Colonic mucosa (tissue), 4 donors: ENCODE measurements around the gene TOX4. TPM values are rescaled to one million over a fixed set of nuclear protein-coding genes. Genes with fewer than 3 reads are reported as not detected.

Source experiments
- DNase-seq: peaks from one replicate; pipeline ENCODE4 v3.0.0-alpha.2; 2020
- H3K27ac ChIP-seq: fragments of 200-600 bp; one replicate; pipeline ENCODE4 v1.8.0; 2021
- H3K27me3 ChIP-seq: fragments of 200-600 bp; one replicate; pipeline ENCODE4 v1.8.0; 2021
- H3K36me3 ChIP-seq: fragments of 200-600 bp; one replicate; pipeline ENCODE4 v1.8.0; 2021
- H3K4me1 ChIP-seq: fragments of 200-600 bp; one replicate; pipeline ENCODE4 v1.8.0; 2021; ENCODE audit warnings: mild to moderate bottlenecking
- H3K4me3 ChIP-seq: fragments of 200-600 bp; one replicate; pipeline ENCODE4 v1.8.0; 2021
- H3K9ac ChIP-seq, 2 donors: one replicate each; pipeline ENCODE4 v1.7.0; 2013; ENCODE audit warnings: control low read depth in 2 of 2, low read depth in 2 of 2, low read length in 2 of 2
- H3K9me3 ChIP-seq: fragments of 200-600 bp; one replicate; pipeline ENCODE4 v1.8.0; 2021
- intact Hi-C: fragments of 100-400 bp; cut with DNase I; formaldehyde crosslinking; loops from one replicate; pipeline ENCODE4 v1.14.1; 2022
- total RNA-seq, 2 donors: library from RNA; stranded (reverse); fragmentation: NEBNext Ultra II Directional in 1 of 2; extraction: Animal tissue kit (Norgen Biotek cat#: 25700) in 1 of 2; gene quantifications; one replicate each; pipeline ENCODE4 v1.2.1, GENCODE V29; 2021
- TF ChIP-seq, protein P1 (sequence below): fragments of 200-600 bp; IDR thresholded peaks from one replicate; pipeline ENCODE4 v1.8.0; 2022; ENCODE audit warnings: antibody characterized with exemption, mild to moderate bottlenecking
- donor health status: healthy.
- donor health status: DM: no; HTN: no; CAD: no.
- donor health status: DM: no; HTN: no; CAD: no.

TOX4 gene
- total RNA-seq, 2 donors from 2014 or later = 71.8 to 85.8 TPM

DNA sequence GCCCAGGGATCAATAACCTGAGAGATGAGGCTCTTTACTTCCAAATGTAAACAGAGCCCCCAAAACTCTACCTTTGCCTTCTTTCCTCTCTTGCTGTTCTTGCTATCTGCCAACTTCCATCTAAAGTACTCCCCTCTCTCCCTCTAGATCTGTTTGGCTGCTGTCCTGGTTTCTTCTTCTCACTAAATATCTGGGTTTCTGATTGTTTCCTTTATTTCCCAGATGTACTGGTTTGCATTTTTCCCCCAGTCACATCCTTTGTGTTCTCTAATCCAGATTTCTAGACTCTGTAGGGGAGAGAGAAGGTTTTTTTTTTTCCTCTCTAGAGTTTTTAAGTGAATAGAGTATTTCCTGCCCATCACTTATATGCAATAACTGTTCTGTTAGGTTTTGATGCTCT is 56.3 kb downstream of the TOX4 start:
- H3K27ac ChIP-seq = no peak overlapping the region
- H3K27me3 ChIP-seq = no peaks in the 10 kb centered on the region
- no peak for DNase-seq
- no peaks in the 10 kb centered on the region for H3K36me3 ChIP-seq
- intact Hi-C loops = no loop called here
- TF ChIP-seq, protein P1, sequence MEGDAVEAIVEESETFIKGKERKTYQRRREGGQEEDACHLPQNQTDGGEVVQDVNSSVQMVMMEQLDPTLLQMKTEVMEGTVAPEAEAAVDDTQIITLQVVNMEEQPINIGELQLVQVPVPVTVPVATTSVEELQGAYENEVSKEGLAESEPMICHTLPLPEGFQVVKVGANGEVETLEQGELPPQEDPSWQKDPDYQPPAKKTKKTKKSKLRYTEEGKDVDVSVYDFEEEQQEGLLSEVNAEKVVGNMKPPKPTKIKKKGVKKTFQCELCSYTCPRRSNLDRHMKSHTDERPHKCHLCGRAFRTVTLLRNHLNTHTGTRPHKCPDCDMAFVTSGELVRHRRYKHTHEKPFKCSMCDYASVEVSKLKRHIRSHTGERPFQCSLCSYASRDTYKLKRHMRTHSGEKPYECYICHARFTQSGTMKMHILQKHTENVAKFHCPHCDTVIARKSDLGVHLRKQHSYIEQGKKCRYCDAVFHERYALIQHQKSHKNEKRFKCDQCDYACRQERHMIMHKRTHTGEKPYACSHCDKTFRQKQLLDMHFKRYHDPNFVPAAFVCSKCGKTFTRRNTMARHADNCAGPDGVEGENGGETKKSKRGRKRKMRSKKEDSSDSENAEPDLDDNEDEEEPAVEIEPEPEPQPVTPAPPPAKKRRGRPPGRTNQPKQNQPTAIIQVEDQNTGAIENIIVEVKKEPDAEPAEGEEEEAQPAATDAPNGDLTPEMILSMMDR = no peak
- no peaks in the 10 kb centered on the region for H3K4me1 ChIP-seq
- H3K4me3 ChIP-seq = no peak overlapping the region
- H3K9me3 ChIP-seq = no peaks in the 10 kb centered on the region
- H3K9ac ChIP-seq = no peak overlapping the region

DNA sequence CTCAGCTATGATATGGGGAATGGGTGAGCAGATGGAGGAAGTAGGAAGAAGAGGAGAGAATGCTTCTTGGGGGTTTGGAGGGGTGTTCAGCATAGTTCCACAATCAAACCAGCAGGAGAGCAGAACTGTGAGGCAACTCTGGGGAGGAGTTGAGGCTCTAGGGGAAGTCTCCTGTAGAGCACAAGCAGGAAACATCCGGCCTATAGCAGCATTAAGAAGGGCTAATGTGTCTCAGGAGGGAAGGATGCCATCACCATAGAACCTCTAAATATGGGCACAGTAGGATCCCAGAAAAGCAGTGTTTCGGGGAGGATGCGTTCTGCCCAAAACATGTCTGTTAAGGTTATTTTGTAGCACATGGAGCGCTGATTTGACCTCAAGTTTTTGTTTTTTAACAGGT is 57.6 kb downstream of the TOX4 start:
- intact Hi-C loops = no loop called here
- Histone ChIP-seq H3K36me3 (no peaks in the 10 kb centered on the region), H3K9me3 (no peaks in the 10 kb centered on the region), H3K4me1 (no peaks in the 10 kb centered on the region), H3K4me3 (no peak overlapping the region), H3K27ac (no peak overlapping the region), H3K9ac (no peak overlapping the region), H3K27me3 (no peaks in the 10 kb centered on the region)
- no peak for DNase-seq
- TF ChIP-seq, protein P1 = no peak

DNA sequence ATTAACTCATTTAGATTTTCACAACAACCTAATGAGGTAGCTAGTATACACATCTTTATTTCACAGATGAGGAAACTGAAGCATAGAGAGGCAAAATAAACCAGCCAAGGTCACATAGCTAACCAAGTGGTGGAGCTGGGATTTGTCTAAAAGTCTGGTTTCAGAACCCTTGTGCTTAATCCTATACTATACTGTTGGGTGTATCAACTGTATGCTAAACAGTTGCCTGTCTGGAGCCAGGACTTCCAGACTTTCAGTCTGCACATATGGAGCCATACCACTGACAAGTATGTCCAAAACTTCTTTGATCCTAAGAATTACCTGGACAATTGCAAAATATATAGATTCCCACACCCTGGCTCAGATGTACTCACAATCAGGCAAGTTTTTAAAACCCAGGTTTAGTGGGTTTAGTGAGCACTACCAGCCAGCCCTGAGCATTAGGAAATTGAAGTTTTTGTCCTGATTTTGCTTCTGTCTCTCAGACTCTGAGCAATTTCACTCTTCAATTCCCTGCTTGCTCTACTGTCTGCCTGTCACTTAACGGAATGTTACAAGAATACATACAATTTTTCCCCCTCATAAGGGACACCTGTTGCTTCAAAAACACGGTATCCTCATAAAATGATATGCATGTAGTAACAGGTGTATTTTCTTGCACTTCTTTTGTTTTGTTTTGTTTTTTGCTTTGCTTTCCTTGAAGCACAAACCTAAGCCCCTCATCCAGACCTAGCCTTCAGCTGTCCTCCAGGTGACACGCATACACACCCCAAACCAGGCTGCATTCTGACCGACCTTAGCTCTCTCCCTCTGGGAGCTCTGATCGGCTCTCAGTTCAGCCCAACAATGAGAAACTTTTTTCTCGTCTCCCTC is 58.8 kb downstream of the TOX4 start:
- no peaks in the 10 kb centered on the region for H3K27me3 ChIP-seq

DNA sequence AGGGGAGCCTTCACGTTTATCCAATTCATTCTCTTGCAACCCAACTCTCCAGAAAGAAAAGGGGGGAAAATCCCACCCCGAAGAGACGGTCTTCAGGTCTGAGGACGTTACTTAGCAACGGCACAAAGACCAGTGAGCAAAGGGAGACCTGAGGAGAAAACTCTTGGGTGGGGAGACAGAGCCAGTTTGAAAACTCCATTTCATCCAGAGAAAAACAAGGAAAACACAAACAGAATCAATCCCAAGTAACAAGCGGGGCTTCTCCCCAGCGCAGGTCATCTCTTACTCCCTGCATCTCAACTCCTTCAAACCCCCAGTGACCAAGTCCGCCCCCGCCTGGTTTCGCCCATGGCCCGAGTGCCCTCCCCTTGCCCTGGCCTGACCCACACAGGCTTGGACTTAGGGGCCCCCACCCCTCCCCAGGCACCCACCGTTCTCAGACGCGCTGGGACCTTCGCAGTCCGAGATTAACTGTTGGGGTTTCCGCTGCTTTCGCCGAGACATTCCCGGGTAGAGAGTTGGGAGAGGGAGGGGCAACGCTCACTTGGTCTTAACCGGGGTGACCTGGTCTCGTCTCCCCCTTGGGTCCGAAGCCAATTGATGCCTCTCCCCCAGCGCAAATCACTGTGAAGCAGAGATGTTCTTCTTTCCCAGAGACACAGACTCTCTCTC is 59.6 kb downstream of the TOX4 start:
- intact Hi-C loops = no loop called here
- Histone ChIP-seq H3K36me3 (no peaks in the 10 kb centered on the region), H3K4me1 (no peaks in the 10 kb centered on the region), H3K9me3 (no peaks in the 10 kb centered on the region), H3K4me3 (no peak overlapping the region), H3K9ac (peak overlapping the region in 1 of 2 donors; percentile 26), H3K27ac (no peak overlapping the region), H3K27me3 (no peaks in the 10 kb centered on the region)
- no peak for DNase-seq
- TF ChIP-seq, protein P1 = no peak

More for the DNA sequence above, 58.8 kb downstream of the TOX4 start:
- H3K4me1 ChIP-seq = no peaks in the 10 kb centered on the region
- peak overlapping the region in 1 of 2 donors; percentile 26 for H3K9ac ChIP-seq
- H3K27ac ChIP-seq = no peak overlapping the region
- no peak for DNase-seq
- TF ChIP-seq, protein P1 = no peak
- H3K4me3 ChIP-seq = no peak overlapping the region
- H3K36me3 ChIP-seq = no peaks in the 10 kb centered on the region
- H3K9me3 ChIP-seq = no peaks in the 10 kb centered on the region
- intact Hi-C loops = no loop called here

DNA sequence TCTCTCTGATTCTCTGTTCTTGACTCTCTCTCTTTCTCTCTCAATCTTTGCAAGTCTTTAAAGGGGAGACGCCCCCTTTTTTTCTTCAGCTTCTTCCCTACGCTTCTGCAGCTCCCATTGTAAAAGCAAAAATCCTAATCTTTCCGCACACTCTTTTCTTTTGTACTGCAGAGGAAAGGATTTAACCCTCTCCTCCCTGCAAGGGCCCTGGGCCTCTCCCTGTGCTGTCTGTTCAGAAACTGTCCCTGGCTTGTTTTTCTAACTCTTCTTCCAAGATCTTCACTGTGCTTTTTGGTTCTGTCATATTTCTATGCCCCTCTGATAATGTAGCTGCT is 60.1 kb downstream of the TOX4 start:
- no peaks in the 10 kb centered on the region for H3K4me1 ChIP-seq
- no peak for DNase-seq
- no peaks in the 10 kb centered on the region for H3K27me3 ChIP-seq
- H3K4me3 ChIP-seq = no peak overlapping the region
- intact Hi-C loops = no loop called here
- no peaks in the 10 kb centered on the region for H3K9me3 ChIP-seq
- TF ChIP-seq, protein P1 = no peak
- no peak overlapping the region for H3K27ac ChIP-seq
- H3K36me3 ChIP-seq = no peaks in the 10 kb centered on the region
- no peak overlapping the region for H3K9ac ChIP-seq
